Heart left ventricle (tissue), 16 donors: Measurements from ENCODE around the gene ASAP2. TPM values are rescaled to one million over a fixed set of nuclear protein-coding genes. Genes with fewer than 3 reads are reported as not detected.

Experiments used
- ATAC-seq, 4 donors: fragments of 200-7000 bp; cut with Tn5 transposase; one replicate each; pipeline ENCODE4 v1.9.1; 2020 to 2022; ENCODE audit warnings: moderate library complexity in 4 of 4, mild to moderate bottlenecking in 3 of 4, moderate number of reproducible peaks in 1 of 4
- DNase-seq, 5 donors: peaks; one replicate each; pipeline ENCODE4 v3.0.0-alpha.2; 2020
- H3K27ac ChIP-seq, 12 donors: fragments of 200-600 bp; sonication (generic) in 4 of 12; one replicate each; pipeline versions ENCODE4 v1.5.0 to v1.8.0; 2016 to 2022; ENCODE audit warnings: mild to moderate bottlenecking in 2 of 12
- H3K27me3 ChIP-seq, 9 donors: fragments of 200-600 bp; sonication (generic) in 2 of 9; one replicate each; pipeline versions ENCODE4 v1.5.1 to v1.8.0; 2016 to 2022; ENCODE audit warnings: mild to moderate bottlenecking in 3 of 9
- H3K36me3 ChIP-seq, 9 donors: fragments of 200-600 bp; sonication (generic) in 2 of 9; one replicate each; pipeline versions ENCODE4 v1.5.0 to v1.8.0; 2018 to 2022; ENCODE audit warnings: mild to moderate bottlenecking in 2 of 9
- H3K4me1 ChIP-seq, 12 donors: fragments of 200-600 bp; sonication (generic) in 4 of 12; one replicate each; pipeline versions ENCODE4 v1.5.0 to v1.8.0; 2016 to 2022; ENCODE audit warnings: mild to moderate bottlenecking in 3 of 12
- H3K4me3 ChIP-seq, 12 donors: fragments of 200-600 bp; sonication (generic) in 4 of 12; one replicate each; pipeline versions ENCODE4 v1.5.0 to v1.8.0; 2017 to 2022; ENCODE audit warnings: mild to moderate bottlenecking in 9 of 12, moderate library complexity in 4 of 12
- H3K9me3 ChIP-seq, 12 donors: fragments of 200-600 bp; sonication (generic) in 4 of 12; one replicate each; pipeline versions ENCODE4 v1.5.0 to v1.8.0; 2016 to 2022; ENCODE audit warnings: mild to moderate bottlenecking in 1 of 12
- CTCF ChIP-seq, 12 donors: fragments of 200-600 bp; sonication (generic) in 4 of 12; IDR thresholded peaks; one replicate each; pipeline versions ENCODE4 v1.5.0 to v1.8.0; 2018 to 2022; ENCODE audit warnings: antibody characterized with exemption in 12 of 12, mild to moderate bottlenecking in 5 of 12
- POLR2A ChIP-seq, 2 donors: fragments of 450-650 bp; IDR thresholded peaks; one replicate each; pipeline ENCODE4 v1.6.1; 2017; ENCODE audit warnings: antibody characterized with exemption in 2 of 2, mild to moderate bottlenecking in 2 of 2, moderate library complexity in 2 of 2
- WGBS, 4 donors: extraction: QIAGEN DNeasy Blood & Tissue Kit in 2 of 4; methylation state at CpG; one replicate each; pipeline versions ENCODE4 v1.1.5 to v1.1.7; 2013 to 2018; 5-methylcytosine and 5-hydroxymethylcytosine counted together
- intact Hi-C, 10 donors: fragments of 100-400 bp; cut with DNase I; formaldehyde crosslinking; loops; one replicate each; pipeline versions ENCODE4 v1.11.1 to v1.14.2; 2022
- polyA plus RNA-seq, 2 donors: library from polyadenylated mRNA; stranded (reverse); fragments of 200-250 nt; gene quantifications; one replicate each; pipeline ENCODE4 v1.2.3, GENCODE V29; 2013
- total RNA-seq, 9 donors: library from RNA; depleted of rRNA in 2 of 9; stranded (reverse); fragments of >200 nt in 2 of 9; fragmentation: NEBNext Ultra II Directional in 3 of 9; extraction: Animal tissue kit (Norgen Biotek cat#: 25700) in 3 of 9; gene quantifications; one replicate each; pipeline versions ENCODE4 v1.1.0 to v1.2.4, GENCODE V29; 2016 to 2023
- donor health status: ischemic (EF 13 %, LVEDD 7.1; RV severe dilation, severe dysfunction).
- donor health status: healthy with polysubstance abuse.
- donor health status: DM: no; HTN: yes; CAD: no.
- donor health status: DM: no; HTN: no; CAD: no.
- donor health status: ischemic (EF 25% LVEDD 6.9; RV normal size, moderate dysfunction).
- donor health status: ischemic (EF 25% LVEDD 5.7; RV mildly dilated, moderate dysfunction).
- donor health status: healthy.
- donor health status: DM: yes; HTN: yes; CAD: no.
- donor health status: ischemic (EF 35%, LVEDD 5.7; RV mildly dilated, moderate dysfunction).
- donor health status: nonischemic (EF 11% LVEDD 7.7; RV severe dilation, severe dysfunction).
- donor health status: DM: yes; HTN: yes; CAD: no.
- donor health status: PGD.
- donor health status: ischemic (EF 29% LVEDD 5.4; RV normal size, mild dysfunction).
- donor health status: nonischemic (EF 23%, LVEDD 6.1; RV moderate dilation, normal function).

ASAP2 gene
- total and polyA plus RNA-seq, 11 donors, result 6.7 to 17.0 (median 11.9) TPM

- Histone ChIP-seq H3K27ac (peak overlapping the region in 1 of 12 donors; percentile 76), H3K36me3 (peaks cover 0 to 13% (median 0%) of the 10 kb centered on the region in 9 donors), H3K27me3 (no peaks in the 10 kb centered on the region), H3K4me3 (no peak overlapping the region), H3K4me1 (peaks cover 0 to 57% (median 17%) of the 10 kb centered on the region in 12 donors), H3K9me3 (no peaks in the 10 kb centered on the region)
- intact Hi-C loops, result no loop called here
- WGBS, 4 donors, result 91 to 93% (median 92%) methylated on average over 7 of the region's 7 CpGs
- DNase-seq, result no peak
- ATAC-seq, result no peak
- no peak for TF ChIP-seq POLR2A (IDR thresholded peaks at IDR 0.05)
- TF ChIP-seq CTCF (IDR thresholded peaks at IDR 0.05), result no peak
These were observed 92.0 kb downstream of the ASAP2 start for GRCh38 chr2:9298583-9298982.

- WGBS, 4 donors, result 65 to 77% (median 70%) methylated on average over 17 of the region's 17 CpGs
These were observed 92.8 kb downstream of the ASAP2 start for GRCh38 chr2:9299161-9300100.

GRCh38 chr2:9300214-9300613, 93.6 kb downstream of the ASAP2 start:
- H3K4me1 ChIP-seq, result peaks cover 0 to 62% (median 22%) of the 10 kb centered on the region in 12 donors
- no peak for DNase-seq
- peak overlapping the region in 2 of 12 donors; percentile 25 to 76 for H3K27ac ChIP-seq
- no peak overlapping the region for H3K4me3 ChIP-seq
- no peaks in the 10 kb centered on the region for H3K9me3 ChIP-seq
- H3K36me3 ChIP-seq, result peaks cover 0 to 13% (median 0%) of the 10 kb centered on the region in 9 donors
- intact Hi-C loops, result no loop called here
- WGBS, 4 donors, result 85 to 90% (median 86%) methylated on average over 3 of the region's 3 CpGs
- TF ChIP-seq POLR2A (IDR thresholded peaks at IDR 0.05) (no peak), CTCF (IDR thresholded peaks at IDR 0.05) (no peak)
- ATAC-seq, result no peak
- H3K27me3 ChIP-seq, result no peaks in the 10 kb centered on the region

More at GRCh38 chr2:9299161-9300100, 92.8 kb downstream of the ASAP2 start:
- DNase-seq, result no peak
- Histone ChIP-seq H3K36me3 (peaks cover 0 to 13% (median 0%) of the 10 kb centered on the region in 9 donors), H3K4me3 (no peak overlapping the region), H3K27me3 (no peaks in the 10 kb centered on the region), H3K9me3 (no peaks in the 10 kb centered on the region), H3K4me1 (peaks cover 0 to 62% (median 22%) of the 10 kb centered on the region in 12 donors), H3K27ac (peak overlapping the region in 3 of 12 donors; percentile 18 to 76 (median 25))
- TF ChIP-seq CTCF (IDR thresholded peaks at IDR 0.05) (no peak), POLR2A (IDR thresholded peaks at IDR 0.05) (no peak)
- intact Hi-C loops, result no loop called here
- ATAC-seq, result no peak

GRCh38 chr2:9300829-9301453, 94.3 kb downstream of the ASAP2 start:
- peaks cover 0 to 62% (median 22%) of the 10 kb centered on the region in 12 donors for H3K4me1 ChIP-seq
- peak overlapping the region in 3 of 12 donors; percentile 13 to 76 (median 25) for H3K27ac ChIP-seq
- no peak for TF ChIP-seq CTCF (IDR thresholded peaks at IDR 0.05)
- no peak for TF ChIP-seq POLR2A (IDR thresholded peaks at IDR 0.05)
- no peaks in the 10 kb centered on the region for H3K27me3 ChIP-seq
- peaks cover 0 to 13% (median 0%) of the 10 kb centered on the region in 9 donors for H3K36me3 ChIP-seq
- H3K9me3 ChIP-seq, result no peaks in the 10 kb centered on the region
- intact Hi-C loops, result no loop called here
- no peak overlapping the region for H3K4me3 ChIP-seq
- DNase-seq (no peak), ATAC-seq (peak in 1 of 4 donors; percentile 14)
- WGBS, 4 donors, result 67 to 77% (median 73%) methylated on average over 10 of the region's 10 CpGs
